Stomach (tissue), 4 donors: ENCODE data around the gene ERI2.

ENCODE experiments used
- CTCF ChIP-seq, 7 experiments: fragments of 450-650 bp in 4 of 7; fragments of 200-600 bp in 3 of 7; sonication (generic) in 3 of 7; IDR thresholded peaks; one replicate each; pipeline ENCODE4 v1.5.1; 2016 to 2019; ENCODE audit warnings: antibody characterized with exemption in 7 of 7, control low read depth in 2 of 7, mild to moderate bottlenecking in 1 of 7
- POLR2AphosphoS5 ChIP-seq, 3 donors: sonication (generic); formaldehyde crosslinking; IDR thresholded peaks; one replicate each; pipeline ENCODE4 v1.6.1; 2016; ENCODE audit warnings: antibody characterized with exemption in 3 of 3

GRCh38 chr16:20798364-20798763 lies 7.9 kb downstream of the ERI2 start:
- TF ChIP-seq POLR2AphosphoS5 (IDR thresholded peaks at IDR 0.05) (no peak), CTCF (IDR thresholded peaks at IDR 0.05) (no peak)
